HG02943 (cell line): ENCODE measurements around the gene GNG4.
"Not testable (repeated sequence)": the region's sequence is repeated elsewhere in the genome, so short reads cannot be mapped to it uniquely, and the experiment has no call there.

Source experiments
- ATAC-seq: cut with Tn5 transposase; IDR thresholded peaks from one replicate; pipeline ENCODE4 v1.9.1; 2021; ENCODE audit warnings: mild to moderate bottlenecking, low read depth, moderate library complexity; ENCODE audit not compliant: unreplicated experiment

Gene GNG4

GRCh38 chr1:235650341-235651169 lies 971 bp upstream of the GNG4 start:
- ATAC-seq: no peak

GRCh38 chr1:235648954-235649367 lies 623 bp downstream of the GNG4 start:
- no peak for ATAC-seq

GRCh38 chr1:235648407-235648907 lies 1.1 kb downstream of the GNG4 start:
- ATAC-seq: no peak

GRCh38 chr1:235647537-235647936 lies 2.0 kb downstream of the GNG4 start:
- not testable (repeated sequence) for ATAC-seq

- ATAC-seq: no peak
Measured at GRCh38 chr1:235646463-235646862, 3.1 kb downstream of the GNG4 start.

GRCh38 chr1:235644693-235645305 lies 4.8 kb downstream of the GNG4 start:
- no peak for ATAC-seq

GRCh38 chr1:235643837-235644692 lies 5.5 kb downstream of the GNG4 start:
- ATAC-seq: no peak

- ATAC-seq: no peak
Measured at GRCh38 chr1:235642943-235643371, 6.6 kb downstream of the GNG4 start.

- ATAC-seq: no peak
Measured at GRCh38 chr1:235642011-235642942, 7.3 kb downstream of the GNG4 start.

GRCh38 chr1:235640580-235640979 lies 9.0 kb downstream of the GNG4 start:
- ATAC-seq: no peak

GRCh38 chr1:235639226-235640205 lies 10.1 kb downstream of the GNG4 start:
- ATAC-seq: no peak

- ATAC-seq: not testable (repeated sequence)
Measured at GRCh38 chr1:235638612-235639011, 11.0 kb downstream of the GNG4 start.

GRCh38 chr1:235637756-235638534 lies 11.6 kb downstream of the GNG4 start:
- ATAC-seq: no peak

- no peak for ATAC-seq
Measured at GRCh38 chr1:235635938-235636662, 13.5 kb downstream of the GNG4 start.

- peak; percentile 64 for ATAC-seq
Measured at GRCh38 chr1:235632506-235633401, 16.8 kb downstream of the GNG4 start.

- no peak for ATAC-seq
Measured at GRCh38 chr1:235631816-235632215, 17.8 kb downstream of the GNG4 start.
